SHP77 treated with DMSO at 0.1 percent for 48 hours (cell line): ENCODE measurements around the gene PXK.

ENCODE experiments used
- DNase-seq: peaks from one replicate; lab custom pipeline; 2025; lab: John Stamatoyannopoulos, UW

The PXK gene

DNA sequence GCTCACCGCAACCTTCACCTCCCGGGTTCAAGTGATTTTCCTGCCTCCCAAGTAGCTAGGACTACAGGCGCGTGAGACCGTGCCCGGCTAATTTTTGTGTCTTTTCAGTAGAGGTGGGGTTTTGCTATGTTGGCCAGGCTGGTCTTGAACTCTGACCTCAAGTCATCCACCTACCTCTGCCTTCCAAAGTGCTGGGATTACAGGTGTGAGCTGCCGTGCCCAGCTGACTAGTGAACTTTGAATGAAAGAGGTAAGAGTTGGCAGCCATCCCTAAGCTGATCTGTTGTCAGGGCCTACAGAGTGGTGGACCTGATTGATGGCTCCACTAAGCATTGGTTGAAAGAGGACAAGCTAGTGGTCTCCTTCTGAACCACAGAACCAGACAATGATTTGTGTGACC, 15.3 kb downstream of the PXK start:
- no peak for DNase-seq

DNA sequence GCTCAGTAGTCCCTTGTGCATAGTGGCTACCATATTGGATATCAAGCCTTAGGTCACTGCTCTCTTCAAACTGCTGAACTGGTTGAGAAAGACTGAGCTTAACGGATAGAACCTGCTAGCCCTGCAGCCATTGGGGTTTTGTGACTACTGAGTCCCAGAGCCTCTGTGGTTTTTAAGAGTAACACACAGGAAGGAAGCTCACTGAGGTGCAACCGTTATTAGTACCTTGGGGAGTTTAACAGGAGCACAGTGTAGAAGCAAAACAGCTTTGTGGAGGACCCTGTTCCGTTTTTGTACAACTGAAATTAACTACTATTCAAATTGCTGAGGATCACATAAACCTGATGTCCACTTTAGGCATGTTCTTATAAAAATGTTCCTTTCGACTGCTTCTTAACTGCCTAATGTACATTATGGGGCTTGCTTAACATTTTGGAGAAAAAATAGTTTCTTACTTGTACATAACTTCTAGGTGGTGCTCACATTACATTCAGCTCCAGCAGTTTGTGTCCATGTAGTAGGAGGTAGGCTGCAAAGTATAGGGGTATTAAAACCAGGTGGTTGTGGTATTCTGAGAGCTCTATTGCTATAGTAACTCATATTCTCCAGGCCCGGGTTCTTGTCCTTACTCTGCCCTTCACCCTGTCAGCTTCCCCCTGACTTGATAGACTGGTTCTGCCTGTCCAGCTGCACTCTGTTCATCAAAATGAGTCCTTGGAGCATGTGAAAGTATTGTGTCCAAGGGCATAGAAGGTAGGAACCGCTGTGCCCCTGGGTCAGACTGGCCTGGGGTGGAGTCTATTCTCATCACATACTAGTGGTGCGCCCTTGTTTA, 17.3 kb downstream of the PXK start:
- no peak for DNase-seq

DNA sequence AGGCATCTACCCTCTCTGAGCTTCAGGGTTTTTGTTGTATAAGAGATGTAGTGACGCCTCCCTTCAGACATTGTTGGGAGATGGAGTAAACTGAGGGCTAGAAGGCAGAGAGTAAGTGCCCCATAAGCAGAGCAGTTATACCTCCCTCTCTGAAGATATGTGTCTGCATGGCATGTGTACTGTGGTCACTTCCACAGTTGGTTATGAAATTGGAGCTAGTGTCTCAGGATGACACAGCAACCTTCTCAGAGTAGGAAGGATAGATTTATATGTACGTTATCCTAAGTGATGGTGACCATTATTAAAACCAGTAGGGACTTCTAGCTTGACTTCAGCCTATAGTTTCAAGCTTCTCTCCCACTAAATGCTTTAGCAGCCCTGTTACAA, 17.9 kb downstream of the PXK start:
- DNase-seq = no peak

DNA sequence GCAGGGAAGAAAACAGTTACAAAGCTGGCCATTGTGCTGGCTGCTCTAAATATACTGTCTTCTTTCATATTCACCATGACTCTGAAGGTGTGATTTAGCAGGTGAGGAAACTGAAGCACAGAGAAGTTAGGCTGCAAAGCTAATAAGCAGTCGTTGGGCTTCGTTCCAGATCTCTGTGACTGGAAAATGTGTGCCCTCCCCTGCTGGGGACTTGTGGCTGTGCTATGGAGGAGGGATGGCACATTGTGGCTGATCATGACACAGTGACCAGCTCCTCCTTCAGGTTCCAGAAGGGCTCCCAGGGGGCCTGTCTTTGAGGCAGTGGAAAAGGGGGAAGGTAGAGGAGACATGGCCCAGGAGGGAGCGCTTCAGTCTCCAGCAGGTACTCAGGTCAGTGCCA, 19.2 kb downstream of the PXK start:
- DNase-seq = no peak

GRCh38 chr3:58352626-58353025, 19.9 kb downstream of the PXK start:
- DNase-seq = no peak

- no peak for DNase-seq
These were observed 21.2 kb downstream of the PXK start for GRCh38 chr3:58353722-58354553.

DNA sequence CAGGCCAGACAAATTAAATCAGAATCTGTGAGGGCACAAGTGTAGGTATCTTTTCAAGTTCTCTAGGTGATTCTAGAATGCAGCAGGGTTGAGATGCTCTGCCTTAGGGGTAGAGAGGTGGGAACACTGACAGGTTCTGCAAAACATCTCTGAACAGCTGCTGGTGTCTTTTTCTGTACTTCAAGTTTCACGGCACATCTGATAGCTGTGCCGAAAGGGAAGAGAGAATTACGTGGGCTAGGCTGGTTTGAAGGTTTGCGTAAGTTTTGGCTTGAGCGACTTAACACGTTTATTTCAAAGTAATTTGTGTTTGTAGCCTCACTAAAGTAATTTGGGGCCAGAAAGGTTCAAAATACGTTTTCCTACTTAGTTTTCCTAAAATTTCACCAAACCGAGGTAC, 22.5 kb downstream of the PXK start:
- DNase-seq = no peak

GRCh38 chr3:58356054-58356453, 23.4 kb downstream of the PXK start:
- DNase-seq = no peak

DNA sequence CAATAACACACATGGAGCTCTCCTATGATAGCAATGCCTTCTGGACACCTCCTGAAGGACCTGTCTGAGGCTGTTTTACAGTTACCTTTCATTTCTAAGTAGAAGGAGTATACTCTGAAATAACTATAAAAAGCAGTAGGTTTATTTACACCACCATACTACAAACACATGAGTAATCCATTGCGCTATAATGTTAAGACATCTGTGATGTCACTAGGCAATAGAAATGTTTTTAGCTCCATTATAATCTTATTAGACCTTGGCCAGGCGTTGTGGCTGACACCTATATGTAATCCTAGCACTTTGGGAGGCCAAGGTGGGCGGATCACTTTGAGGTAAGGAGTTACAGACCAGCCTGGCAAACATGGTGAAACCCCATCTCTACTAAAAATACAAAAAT, 24.7 kb downstream of the PXK start:
- DNase-seq = no peak

- DNase-seq = no peak
These were observed 25.4 kb downstream of the PXK start for GRCh38 chr3:58358092-58358491.

DNA sequence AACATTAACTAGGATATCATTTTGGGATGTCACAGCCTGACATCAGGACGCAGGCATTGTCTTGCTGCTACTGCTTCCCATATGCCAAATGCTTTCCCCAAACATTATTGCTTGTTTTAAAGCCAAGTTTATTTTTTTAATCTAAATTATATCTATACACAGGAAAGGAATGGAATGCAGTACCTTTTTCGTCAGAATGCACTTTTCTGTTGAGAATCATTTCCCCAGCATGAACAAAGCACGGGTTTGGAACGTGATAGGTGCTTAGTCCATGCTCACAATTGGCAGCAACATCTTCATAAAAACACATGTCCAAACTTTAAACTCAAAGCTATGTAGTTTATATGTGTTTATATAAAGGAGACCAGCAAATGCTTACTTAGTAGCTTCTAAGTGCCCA, 26.1 kb downstream of the PXK start:
- no peak for DNase-seq

- no peak for DNase-seq
These were observed 26.9 kb downstream of the PXK start for GRCh38 chr3:58359621-58360020.

- no peak for DNase-seq
These were observed 29.2 kb downstream of the PXK start for GRCh38 chr3:58361866-58362265.

- no peak for DNase-seq
These were observed 34.0 kb downstream of the PXK start for GRCh38 chr3:58366699-58367098.

DNA sequence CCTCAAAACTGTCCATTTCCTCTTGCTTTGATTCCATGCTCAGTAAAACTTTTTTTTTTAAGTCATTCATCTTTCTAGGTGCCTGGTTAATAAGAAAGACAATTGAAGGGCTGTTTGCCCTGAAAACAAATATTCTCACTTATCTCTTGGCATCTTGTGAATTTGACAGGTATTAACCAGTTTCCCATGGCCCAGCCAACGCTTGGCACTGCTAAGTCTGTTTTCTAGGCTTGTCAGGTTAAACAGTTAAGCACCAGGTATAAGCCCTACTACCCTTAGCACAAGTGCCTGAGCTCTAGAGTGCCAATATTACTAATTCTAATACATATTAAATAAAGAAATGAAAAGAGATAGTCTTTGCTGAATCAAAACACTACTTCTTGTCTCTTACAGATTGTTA, 36.3 kb downstream of the PXK start:
- DNase-seq = no peak

GRCh38 chr3:58369876-58370275, 37.2 kb downstream of the PXK start:
- no peak for DNase-seq

- no peak for DNase-seq
These were observed 37.7 kb downstream of the PXK start for GRCh38 chr3:58370407-58370806.

DNA sequence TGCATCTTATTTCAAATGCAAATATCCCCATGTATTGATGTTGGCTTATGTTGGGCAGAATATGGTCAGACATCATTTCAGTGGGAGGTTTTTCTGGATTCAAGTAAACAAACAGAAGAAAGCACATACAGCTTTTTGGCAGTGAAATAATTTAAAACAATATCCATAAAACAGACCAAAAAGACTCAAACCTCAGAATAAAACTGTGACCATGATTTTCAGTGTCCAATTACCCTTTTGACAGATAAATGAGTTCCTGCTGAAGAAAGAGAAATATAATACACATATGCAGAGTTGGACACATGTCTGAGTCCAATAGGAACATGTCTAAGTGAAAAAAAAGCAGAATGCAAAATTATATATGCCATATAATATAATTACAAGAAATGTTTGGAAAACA, 39.1 kb downstream of the PXK start:
- DNase-seq = no peak

DNA sequence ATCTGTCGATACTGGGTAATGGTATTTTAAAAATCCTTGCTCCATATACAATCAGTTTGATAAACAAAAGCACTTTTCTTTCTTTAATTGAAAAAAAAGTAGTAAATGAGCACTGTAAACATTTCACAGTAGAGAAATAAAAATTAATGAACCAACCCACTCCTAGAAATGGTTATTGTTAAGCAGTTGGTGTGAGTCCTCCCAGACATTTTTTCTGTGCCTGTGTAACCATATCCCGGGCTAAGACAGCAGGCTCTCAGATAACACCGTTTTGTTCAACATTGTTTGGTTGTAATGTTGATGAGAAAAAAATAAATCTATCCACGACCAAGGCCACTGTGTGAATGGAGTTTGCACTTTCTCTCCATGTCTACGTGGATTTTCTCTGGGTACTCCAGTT, 42.6 kb downstream of the PXK start:
- no peak for DNase-seq

DNA sequence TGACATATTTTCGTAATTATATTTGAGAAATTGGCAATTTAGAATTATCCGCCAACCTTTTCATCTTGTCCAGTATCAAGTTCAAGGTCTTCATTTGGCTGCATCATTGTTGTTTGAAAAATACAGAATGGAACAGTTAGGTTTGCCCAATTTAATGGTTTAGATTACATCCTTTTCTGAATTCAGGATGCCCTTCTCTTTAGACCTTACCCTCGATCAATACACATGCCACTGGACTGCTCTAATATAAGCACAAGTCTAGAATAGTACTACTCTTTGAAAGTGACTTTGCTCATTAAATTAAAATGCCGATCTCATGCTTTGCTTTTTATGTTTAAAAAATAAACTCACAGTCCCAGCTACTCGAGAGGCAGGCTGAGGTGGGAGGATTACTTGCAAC, 44.5 kb downstream of the PXK start:
- DNase-seq = no peak

GRCh38 chr3:58377750-58378149, 45.1 kb downstream of the PXK start:
- DNase-seq = no peak

DNA sequence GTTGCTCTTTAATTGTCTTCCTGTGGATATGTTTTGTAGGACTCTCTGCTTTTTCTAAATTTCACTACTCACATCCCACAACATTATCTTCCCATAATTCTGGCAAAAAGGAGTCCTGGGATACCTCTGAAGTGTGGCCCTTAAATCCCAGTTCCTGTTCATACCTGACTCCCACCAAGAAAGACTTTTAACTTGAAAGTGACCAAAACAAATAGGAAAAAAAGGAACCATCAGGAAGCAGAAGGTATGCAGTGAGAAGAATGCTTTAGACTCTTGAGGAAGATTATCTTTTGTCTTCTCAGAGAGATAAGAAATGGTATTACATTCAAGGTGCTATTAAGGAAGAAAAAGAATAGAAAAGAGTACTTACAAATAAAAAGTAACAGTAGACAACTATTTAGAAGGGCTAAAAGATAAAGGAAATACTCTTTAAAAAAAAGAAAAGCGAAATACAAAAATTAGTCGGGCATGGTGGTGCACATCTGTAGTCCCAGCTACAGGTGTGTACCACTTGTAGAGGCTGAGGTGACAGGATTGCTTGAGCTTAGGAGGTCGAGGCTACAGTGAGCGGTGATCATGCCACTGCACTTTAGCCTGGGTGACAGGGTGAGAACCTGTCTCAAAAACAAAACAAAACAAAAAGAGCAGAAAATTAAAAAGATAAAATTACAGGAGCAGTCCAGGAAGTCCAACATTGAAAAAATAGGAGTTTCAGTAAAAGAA, 46.8 kb downstream of the PXK start:
- no peak for DNase-seq

DNA sequence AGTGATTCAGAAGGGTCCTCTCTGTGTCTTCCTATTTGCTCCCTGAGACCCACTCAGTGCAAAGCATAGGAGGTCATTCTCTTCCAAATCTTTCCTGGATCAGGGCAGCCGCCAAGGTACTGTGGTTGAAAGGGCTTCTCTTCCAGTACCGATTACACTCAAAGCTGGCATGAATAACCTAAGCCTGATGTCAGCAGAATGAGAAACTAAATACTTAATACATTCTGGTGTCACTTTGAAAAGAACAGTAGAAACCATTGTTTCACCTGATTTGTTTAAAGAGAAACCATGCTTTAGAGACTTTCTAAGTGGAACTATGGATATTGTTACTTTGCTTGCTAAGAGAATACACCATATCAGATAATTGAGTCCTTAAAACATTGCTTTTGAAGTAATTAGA, 50.8 kb downstream of the PXK start:
- no peak for DNase-seq
